Measurements from ENCODE around the gene C1orf210.

- TF ChIP-seq, protein P1, sequence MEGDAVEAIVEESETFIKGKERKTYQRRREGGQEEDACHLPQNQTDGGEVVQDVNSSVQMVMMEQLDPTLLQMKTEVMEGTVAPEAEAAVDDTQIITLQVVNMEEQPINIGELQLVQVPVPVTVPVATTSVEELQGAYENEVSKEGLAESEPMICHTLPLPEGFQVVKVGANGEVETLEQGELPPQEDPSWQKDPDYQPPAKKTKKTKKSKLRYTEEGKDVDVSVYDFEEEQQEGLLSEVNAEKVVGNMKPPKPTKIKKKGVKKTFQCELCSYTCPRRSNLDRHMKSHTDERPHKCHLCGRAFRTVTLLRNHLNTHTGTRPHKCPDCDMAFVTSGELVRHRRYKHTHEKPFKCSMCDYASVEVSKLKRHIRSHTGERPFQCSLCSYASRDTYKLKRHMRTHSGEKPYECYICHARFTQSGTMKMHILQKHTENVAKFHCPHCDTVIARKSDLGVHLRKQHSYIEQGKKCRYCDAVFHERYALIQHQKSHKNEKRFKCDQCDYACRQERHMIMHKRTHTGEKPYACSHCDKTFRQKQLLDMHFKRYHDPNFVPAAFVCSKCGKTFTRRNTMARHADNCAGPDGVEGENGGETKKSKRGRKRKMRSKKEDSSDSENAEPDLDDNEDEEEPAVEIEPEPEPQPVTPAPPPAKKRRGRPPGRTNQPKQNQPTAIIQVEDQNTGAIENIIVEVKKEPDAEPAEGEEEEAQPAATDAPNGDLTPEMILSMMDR (IDR thresholded peaks at IDR 0.05) = no peak
- no peak for TF ChIP-seq EP300 (IDR thresholded peaks at IDR 0.05)
Measured at GRCh38 chr1:43315963-43316737, 30.8 kb upstream of the C1orf210 start.
